SK-N-SH (cell line): ENCODE data around the gene TBX21. TPM values are rescaled to one million over a fixed set of nuclear protein-coding genes. Genes with fewer than 3 reads are reported as not detected.

Source experiments
- CTCF ChIA-PET: fragments of 300-600, 350-600 bp; formaldehyde crosslinking; extraction: SDS; loops from one replicate; lab custom pipeline; 2021; lab: Yijun Ruan, JAX
- POLR2A ChIA-PET: fragments of 350-600 bp; sonication (Branson Sonifier 250); formaldehyde crosslinking; extraction: SDS; loops from one replicate; lab custom pipeline; 2020; ENCODE audit warnings: antibody characterized with exemption, inconsistent platforms; lab: Yijun Ruan, JAX
- DNase-seq: peaks from one replicate; pipeline ENCODE4 v3.0.0; 2012
- H2AFZ ChIP-seq: fragments of 200-600 bp; sonication (generic); 2 replicates; pipeline ENCODE4 v1.8.1; 2016; ENCODE audit warnings: antibody characterized with exemption, mild to moderate bottlenecking, low read depth
- H3F3A ChIP-seq: fragments of 200-600 bp; sonication (generic); replicated peaks from 2 replicates; pipeline ENCODE3; 2016; ENCODE audit warnings: antibody characterized with exemption, mild to moderate bottlenecking; ENCODE audit not compliant: insufficient read depth
- H3K27ac ChIP-seq, 2 experiments: fragments of 200-500 bp in 1 of 2; fragments of 200-600 bp in 1 of 2; sonication (Bioruptor generic) in 1 of 2; sonication (generic), shearing (Covaris generic) in 1 of 2; 2 replicates each; pipeline versions ENCODE4 v1.5.1 to v1.6.1; 2014 to 2016; ENCODE audit warnings: low read depth in 2 of 2, inconsistent platforms in 1 of 2, low read length in 1 of 2, mild to moderate bottlenecking in 1 of 2, mixed read lengths in 1 of 2
- H3K27me3 ChIP-seq: fragments of 200-600 bp; sonication (generic), shearing (Covaris generic); 2 replicates; pipeline ENCODE4 v1.6.1; 2016; ENCODE audit warnings: mixed run types; ENCODE audit not compliant: insufficient read depth
- H3K36me3 ChIP-seq, 2 experiments: fragments of 200-500 bp in 1 of 2; fragments of 200-600 bp in 1 of 2; sonication (Bioruptor generic) in 1 of 2; sonication (generic) in 1 of 2; replicated peaks in 1 of 2; 2 replicates each; pipeline versions ENCODE3 to v1.5.1; 2014 to 2016; ENCODE audit warnings: low read length in 1 of 2, mild to moderate bottlenecking in 1 of 2; ENCODE audit not compliant: insufficient read depth in 2 of 2, control insufficient read depth in 1 of 2
- H3K4me1 ChIP-seq, 2 experiments: fragments of 200-500 bp in 1 of 2; fragments of 200-600 bp in 1 of 2; sonication (Bioruptor generic) in 1 of 2; sonication (generic), shearing (Covaris generic) in 1 of 2; 2 replicates each; pipeline versions ENCODE4 v1.5.1 to v1.6.1; 2014 to 2016; ENCODE audit warnings: low read depth in 1 of 2, low read length in 1 of 2, mixed run types in 1 of 2; ENCODE audit not compliant: insufficient read depth in 2 of 2, control insufficient read depth in 1 of 2
- H3K4me2 ChIP-seq: fragments of 200-600 bp; sonication (generic), shearing (Covaris generic); 2 replicates; pipeline ENCODE4 v1.6.1; 2017; ENCODE audit warnings: mixed run types
- H3K4me3 ChIP-seq, 2 experiments: fragments of 200-500 bp in 1 of 2; fragments of 200-600 bp in 1 of 2; sonication (Bioruptor generic) in 1 of 2; sonication (generic), shearing (Covaris generic) in 1 of 2; 2 replicates each; pipeline versions ENCODE4 v1.5.1 to v1.8.1; 2014 to 2016; ENCODE audit warnings: low read depth in 2 of 2, inconsistent platforms in 1 of 2, low read length in 1 of 2, mild to moderate bottlenecking in 1 of 2, mixed read lengths in 1 of 2, moderate library complexity in 1 of 2
- H3K79me2 ChIP-seq: fragments of 200-600 bp; sonication (generic); 2 replicates; pipeline ENCODE4 v1.8.1; 2017; ENCODE audit warnings: mild to moderate bottlenecking; ENCODE audit not compliant: insufficient read depth
- H3K9ac ChIP-seq: fragments of 200-600 bp; sonication (generic); 2 replicates; pipeline ENCODE4 v1.6.1; 2017; ENCODE audit warnings: mixed run types
- H3K9me2 ChIP-seq: fragments of 200-600 bp; sonication (generic); 2 replicates; pipeline ENCODE4 v1.6.1; 2017; ENCODE audit warnings: mixed run types
- H3K9me3 ChIP-seq: fragments of 200-600 bp; sonication (generic); 2 replicates; pipeline ENCODE4 v1.6.1; 2017; ENCODE audit warnings: mixed run types, mild to moderate bottlenecking, moderate library complexity
- H4K20me1 ChIP-seq: fragments of 200-600 bp; sonication (generic); 2 replicates; pipeline ENCODE4 v1.6.1; 2017; ENCODE audit warnings: mild to moderate bottlenecking, mixed run types; ENCODE audit not compliant: insufficient read depth
- CHD2 ChIP-seq: fragments of 150-350 bp; IDR thresholded peaks from 2 replicates; pipeline ENCODE4 v1.6.1; 2018; ENCODE audit warnings: low read length; ENCODE audit not compliant: partially characterized antibody
- ELF1 ChIP-seq: IDR thresholded peaks from 2 replicates; pipeline ENCODE4 v1.4.0; 2012
- FOSL2 ChIP-seq: IDR thresholded peaks from 2 replicates; pipeline ENCODE4 v1.4.0; 2012; ENCODE audit warnings: low read depth, mild to moderate bottlenecking, moderate library complexity, borderline replicate concordance
- FOXJ3 ChIP-seq: sonication (generic); formaldehyde crosslinking; IDR thresholded peaks from 2 replicates; pipeline ENCODE4 v1.5.1; 2020; ENCODE audit warnings: mild to moderate bottlenecking, missing genetic modification reagents
- FOXM1 ChIP-seq: IDR thresholded peaks from 2 replicates; pipeline ENCODE4 v1.4.0; 2012; ENCODE audit warnings: low read depth, mild to moderate bottlenecking
- GABPA ChIP-seq: IDR thresholded peaks from 2 replicates; pipeline ENCODE4 v1.4.0; 2012; ENCODE audit warnings: low read depth, mild to moderate bottlenecking
- GATA2 ChIP-seq: sonication (generic); formaldehyde crosslinking; IDR thresholded peaks from 2 replicates; pipeline ENCODE4 v1.5.0; 2020; ENCODE audit warnings: mild to moderate bottlenecking, missing genetic modification reagents
- JUND ChIP-seq: IDR thresholded peaks from 2 replicates; pipeline ENCODE4 v1.4.0; 2012
- MEF2A ChIP-seq: IDR thresholded peaks from 2 replicates; pipeline ENCODE4 v1.4.0; 2012; ENCODE audit warnings: low read depth, borderline replicate concordance
- MXI1 ChIP-seq: IDR thresholded peaks from 2 replicates; pipeline ENCODE4 v1.6.1; 2012; ENCODE audit warnings: mild to moderate bottlenecking, low read depth, low read length, improper control_type of control experiment
- NFIC ChIP-seq: IDR thresholded peaks from 2 replicates; pipeline ENCODE4 v1.4.0; 2012; ENCODE audit warnings: borderline replicate concordance
- NRF1 ChIP-seq: IDR thresholded peaks from 2 replicates; pipeline ENCODE4 v1.6.1; 2012; ENCODE audit warnings: low read depth, mild to moderate bottlenecking, low read length
- POLR2AphosphoS5 ChIP-seq: IDR thresholded peaks from 2 replicates; pipeline ENCODE4 v1.6.1; 2012; ENCODE audit warnings: low read depth, low read length
- RAD21 ChIP-seq: IDR thresholded peaks from 2 replicates; pipeline ENCODE4 v1.6.1; 2012; ENCODE audit warnings: mild to moderate bottlenecking, low read length
- RCOR1 ChIP-seq: fragments of 150-350 bp; IDR thresholded peaks from 2 replicates; pipeline ENCODE4 v1.6.1; 2017; ENCODE audit warnings: antibody characterized with exemption, low read length
- RFX5 ChIP-seq: IDR thresholded peaks from 2 replicates; pipeline ENCODE4 v1.6.1; 2012; ENCODE audit warnings: mild to moderate bottlenecking, improper control_type of control experiment, low read length
- RXRA ChIP-seq: IDR thresholded peaks from 2 replicates; pipeline ENCODE4 v1.4.0; 2012; ENCODE audit warnings: low read depth, mild to moderate bottlenecking, borderline replicate concordance
- SMC3 ChIP-seq: IDR thresholded peaks from 2 replicates; pipeline ENCODE4 v1.6.1; 2012; ENCODE audit warnings: low read depth, low read length, improper control_type of control experiment
- TAF1 ChIP-seq: IDR thresholded peaks from 2 replicates; pipeline ENCODE4 v1.6.1; 2012; ENCODE audit warnings: low read depth, mild to moderate bottlenecking, low read length, moderate library complexity, borderline replicate concordance
- TCF12 ChIP-seq: IDR thresholded peaks from 2 replicates; pipeline ENCODE4 v1.4.0; 2012
- TEAD4 ChIP-seq: IDR thresholded peaks from 2 replicates; pipeline ENCODE4 v1.4.0; 2012; ENCODE audit warnings: mild to moderate bottlenecking, borderline replicate concordance; ENCODE audit not compliant: insufficient read depth
- USF1 ChIP-seq: IDR thresholded peaks from 2 replicates; pipeline ENCODE4 v1.4.0; 2012; ENCODE audit warnings: low read depth, borderline replicate concordance
- USF2 ChIP-seq: fragments of 150-350 bp; IDR thresholded peaks from 2 replicates; pipeline ENCODE4 v1.6.1; 2017; ENCODE audit warnings: antibody characterized with exemption, low read length, low read depth, borderline replicate concordance
- WGBS: methylation state at CpG from one replicate; pipeline ENCODE4 v1.1.6; 2017; ENCODE audit warnings: low lambda C conversion rate; 5-methylcytosine and 5-hydroxymethylcytosine counted together
- polyA plus RNA-seq, 3 experiments: library from polyadenylated mRNA; depleted of rRNA; stranded (reverse); fragments of >200 nt; gene quantifications; 2 replicates each; pipeline ENCODE4 v1.2.3, GENCODE V29; 2012
- TF ChIP-seq, protein P1 (sequence below): fragments of 200-600 bp; sonication (generic); IDR thresholded peaks from 2 replicates; pipeline ENCODE4 v1.6.1; 2017; ENCODE audit warnings: antibody characterized with exemption, mild to moderate bottlenecking, moderate library complexity
- TF ChIP-seq, protein P2 (sequence below): IDR thresholded peaks from 2 replicates; pipeline ENCODE4 v1.4.0; 2012; ENCODE audit warnings: low read depth
- TF ChIP-seq, protein P3 (sequence below): IDR thresholded peaks from 2 replicates; pipeline ENCODE4 v1.4.0; 2012; ENCODE audit warnings: low read depth, borderline replicate concordance

The TBX21 gene
- polyA plus RNA-seq, 1 of the 3 experiments (the other 2 are of a cell fraction): not detected

- Histone ChIP-seq H3K9me3 (no peaks in the 10 kb centered on the region), H3F3A (peaks cover 15% of the 10 kb centered on the region), H2AFZ (no peak overlapping the region), H3K9ac (no peak overlapping the region), H3K4me1 (peaks cover 7 to 27% of the 10 kb centered on the region in 2 experiments; a peak in 3 of 4 replicates), H3K79me2 (no peaks in the 10 kb centered on the region), H3K4me2 (peak overlapping the region; percentile 58), H3K9me2 (no peaks in the 10 kb centered on the region), H3K27ac (no peak overlapping the region), H4K20me1 (peaks cover 11% of the 10 kb centered on the region; the same call in 1 of the 2 replicates), H3K27me3 (peaks cover 78% of the 10 kb centered on the region), H3K36me3 (no peaks in the 10 kb centered on the region), H3K4me3 (no peak overlapping the region; a peak in 1 of 4 replicates)
- DNase-seq: no peak
- 36% methylated on average over 4 of the region's 9 CpGs for WGBS
- ChIA-PET POLR2A (no interaction called here), CTCF (interaction anchor here (0.6 to 14.7 kb wide), 7 partner anchors 8 to 70 kb away, joined by 3 to 195 read pairs (median 4); partner anchors contain the start of genes TBKBP1 and TBX21)
- TF ChIP-seq MEF2A (no peak), RCOR1 (no peak), MXI1 (no peak), RAD21 (no peak), TEAD4 (peak; percentile 58; the same call in 1 of the 2 replicates), USF2 (no peak), JUND (no peak; the same call in 1 of the 2 replicates), TCF12 (0 out of 2 replicates have a peak, but pooled peaks have one; percentile 55), SMC3 (no peak), FOXM1 (no peak), FOSL2 (peak; percentile 85), GATA2 (CRISPR knock-in tag) (no peak), TAF1 (no peak), NRF1 (no peak), RFX5 (no peak), USF1 (no peak), POLR2AphosphoS5 (no peak), NFIC (no peak; the same call in 1 of the 2 replicates), CHD2 (no peak), FOXJ3 (CRISPR knock-in tag) (no peak), RXRA (no peak), ELF1 (no peak), GABPA (no peak)
- TF ChIP-seq, protein P1, sequence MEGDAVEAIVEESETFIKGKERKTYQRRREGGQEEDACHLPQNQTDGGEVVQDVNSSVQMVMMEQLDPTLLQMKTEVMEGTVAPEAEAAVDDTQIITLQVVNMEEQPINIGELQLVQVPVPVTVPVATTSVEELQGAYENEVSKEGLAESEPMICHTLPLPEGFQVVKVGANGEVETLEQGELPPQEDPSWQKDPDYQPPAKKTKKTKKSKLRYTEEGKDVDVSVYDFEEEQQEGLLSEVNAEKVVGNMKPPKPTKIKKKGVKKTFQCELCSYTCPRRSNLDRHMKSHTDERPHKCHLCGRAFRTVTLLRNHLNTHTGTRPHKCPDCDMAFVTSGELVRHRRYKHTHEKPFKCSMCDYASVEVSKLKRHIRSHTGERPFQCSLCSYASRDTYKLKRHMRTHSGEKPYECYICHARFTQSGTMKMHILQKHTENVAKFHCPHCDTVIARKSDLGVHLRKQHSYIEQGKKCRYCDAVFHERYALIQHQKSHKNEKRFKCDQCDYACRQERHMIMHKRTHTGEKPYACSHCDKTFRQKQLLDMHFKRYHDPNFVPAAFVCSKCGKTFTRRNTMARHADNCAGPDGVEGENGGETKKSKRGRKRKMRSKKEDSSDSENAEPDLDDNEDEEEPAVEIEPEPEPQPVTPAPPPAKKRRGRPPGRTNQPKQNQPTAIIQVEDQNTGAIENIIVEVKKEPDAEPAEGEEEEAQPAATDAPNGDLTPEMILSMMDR: no peak
- TF ChIP-seq, protein P2, sequence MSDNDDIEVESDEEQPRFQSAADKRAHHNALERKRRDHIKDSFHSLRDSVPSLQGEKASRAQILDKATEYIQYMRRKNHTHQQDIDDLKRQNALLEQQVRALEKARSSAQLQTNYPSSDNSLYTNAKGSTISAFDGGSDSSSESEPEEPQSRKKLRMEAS: 0 out of 2 replicates have a peak, but pooled peaks have one; percentile 16
- TF ChIP-seq, protein P3, sequence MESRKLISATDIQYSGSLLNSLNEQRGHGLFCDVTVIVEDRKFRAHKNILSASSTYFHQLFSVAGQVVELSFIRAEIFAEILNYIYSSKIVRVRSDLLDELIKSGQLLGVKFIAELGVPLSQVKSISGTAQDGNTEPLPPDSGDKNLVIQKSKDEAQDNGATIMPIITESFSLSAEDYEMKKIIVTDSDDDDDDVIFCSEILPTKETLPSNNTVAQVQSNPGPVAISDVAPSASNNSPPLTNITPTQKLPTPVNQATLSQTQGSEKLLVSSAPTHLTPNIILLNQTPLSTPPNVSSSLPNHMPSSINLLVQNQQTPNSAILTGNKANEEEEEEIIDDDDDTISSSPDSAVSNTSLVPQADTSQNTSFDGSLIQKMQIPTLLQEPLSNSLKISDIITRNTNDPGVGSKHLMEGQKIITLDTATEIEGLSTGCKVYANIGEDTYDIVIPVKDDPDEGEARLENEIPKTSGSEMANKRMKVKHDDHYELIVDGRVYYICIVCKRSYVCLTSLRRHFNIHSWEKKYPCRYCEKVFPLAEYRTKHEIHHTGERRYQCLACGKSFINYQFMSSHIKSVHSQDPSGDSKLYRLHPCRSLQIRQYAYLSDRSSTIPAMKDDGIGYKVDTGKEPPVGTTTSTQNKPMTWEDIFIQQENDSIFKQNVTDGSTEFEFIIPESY: no peak
Observed at GRCh38 chr17:47719411-47720152, 13.5 kb upstream of the TBX21 start.
